Neural cell (in vitro differentiated cells): ENCODE results near the gene OSBPL2. TPM values are rescaled to one million over a fixed set of nuclear protein-coding genes. Genes with fewer than 3 reads are reported as not detected.

Experiments
- H2AFZ ChIP-seq: fragments of 200-600, 300-800 bp; sonication (generic), shearing (Covaris generic); 2 replicates; pipeline ENCODE4 v1.6.0; 2014; ENCODE audit warnings: low read depth, mild to moderate bottlenecking, antibody characterized with exemption, low read length, moderate library complexity
- H3F3A ChIP-seq: fragments of 200-600 bp; shearing (Covaris generic); 2 replicates; pipeline ENCODE4 v1.6.1; 2016; ENCODE audit warnings: mild to moderate bottlenecking, moderate library complexity, mixed read lengths, antibody characterized with exemption, low read length; ENCODE audit not compliant: insufficient read depth, poor library complexity, severe bottlenecking
- H3K27ac ChIP-seq: fragments of 200-600, 300-800 bp; sonication (generic), shearing (Covaris generic); 2 replicates; pipeline ENCODE4 v1.5.1; 2014; ENCODE audit warnings: mild to moderate bottlenecking, low read length, moderate library complexity
- H3K27me3 ChIP-seq: fragments of 300-800, 200-600 bp; sonication (generic), shearing (Covaris generic); 2 replicates; pipeline ENCODE4 v1.6.0; 2014; ENCODE audit warnings: mild to moderate bottlenecking, low read depth, low read length, moderate library complexity; ENCODE audit not compliant: insufficient read depth
- H3K36me3 ChIP-seq: fragments of 300-800, 200-600 bp; sonication (generic), shearing (Covaris generic); 2 replicates; pipeline ENCODE4 v1.5.1; 2014; ENCODE audit warnings: mild to moderate bottlenecking, antibody characterized with exemption, low read length, moderate library complexity; ENCODE audit not compliant: insufficient read depth
- H3K4me2 ChIP-seq: fragments of 300-800, 200-600 bp; sonication (generic), shearing (Covaris generic); 2 replicates; pipeline ENCODE4 v1.6.0; 2014; ENCODE audit warnings: mild to moderate bottlenecking, low read length
- H3K4me3 ChIP-seq: fragments of 300-800, 200-600 bp; sonication (generic), shearing (Covaris generic); 2 replicates; pipeline ENCODE4 v1.5.1; 2014; ENCODE audit warnings: mild to moderate bottlenecking, low read length, moderate library complexity
- H3K79me2 ChIP-seq: fragments of 200-600 bp; shearing (Covaris generic); replicated peaks from 2 replicates; pipeline ENCODE4 v1.6.0; 2014; ENCODE audit warnings: mild to moderate bottlenecking, low read length, moderate library complexity; ENCODE audit not compliant: insufficient read depth
- H3K9ac ChIP-seq: fragments of 300-800, 200-600 bp; sonication (generic), shearing (Covaris generic); 2 replicates; pipeline ENCODE4 v1.6.1; 2016; ENCODE audit warnings: mild to moderate bottlenecking, low read length, mixed read lengths
- H3K9me2 ChIP-seq: fragments of 200-600 bp; shearing (Covaris generic); 2 replicates; pipeline ENCODE4 v1.6.1; 2016; ENCODE audit warnings: mild to moderate bottlenecking, low read length, mixed read lengths; ENCODE audit not compliant: insufficient read depth
- H3K9me3 ChIP-seq: fragments of 200-600, 300-800 bp; sonication (generic), shearing (Covaris generic); 2 replicates; pipeline ENCODE4 v1.6.1; 2016; ENCODE audit warnings: mild to moderate bottlenecking, mixed run types, low read length, moderate library complexity, mixed read lengths
- H4K20me1 ChIP-seq: fragments of 200-600 bp; shearing (Covaris generic); 2 replicates; pipeline ENCODE4 v1.6.1; 2016; ENCODE audit warnings: mild to moderate bottlenecking, mixed run types; ENCODE audit not compliant: insufficient read depth
- CTCF ChIP-seq: fragments of 450-650 bp; IDR thresholded peaks from 2 replicates; pipeline ENCODE4 v1.5.1; 2014; ENCODE audit warnings: antibody characterized with exemption, mild to moderate bottlenecking, moderate library complexity; ENCODE audit not compliant: poor library complexity, severe bottlenecking
- EP300 ChIP-seq: fragments of 450-650 bp; conservative IDR thresholded peaks from 2 replicates; pipeline ENCODE4 v1.6.1; 2014; ENCODE audit warnings: antibody characterized with exemption, mild to moderate bottlenecking, moderate library complexity; ENCODE audit not compliant: poor library complexity, severe bottlenecking
- EZH2 ChIP-seq: fragments of 200-600, 300-800 bp; shearing (Covaris generic), sonication (generic); IDR thresholded peaks from 2 replicates; pipeline ENCODE4 v1.6.1; 2014; ENCODE audit warnings: antibody characterized with exemption, low read length, borderline replicate concordance, mild to moderate bottlenecking; ENCODE audit not compliant: insufficient read depth, poor library complexity, severe bottlenecking
- MXI1 ChIP-seq: fragments of 450-650 bp; conservative IDR thresholded peaks from 2 replicates; pipeline ENCODE4 v1.6.1; 2014; ENCODE audit warnings: antibody characterized with exemption, mild to moderate bottlenecking; ENCODE audit not compliant: poor library complexity, severe bottlenecking
- POLR2AphosphoS5 ChIP-seq: IDR thresholded peaks from 2 replicates; pipeline ENCODE4 v1.6.1; 2012
- RAD21 ChIP-seq: fragments of 450-650 bp; conservative IDR thresholded peaks from 2 replicates; pipeline ENCODE4 v1.6.1; 2014; ENCODE audit warnings: antibody characterized with exemption, mild to moderate bottlenecking, moderate library complexity
- REST ChIP-seq: IDR thresholded peaks from 2 replicates; pipeline ENCODE4 v1.6.1; 2012; ENCODE audit warnings: borderline replicate concordance
- SMC3 ChIP-seq: fragments of 450-650 bp; conservative IDR thresholded peaks from 2 replicates; pipeline ENCODE4 v1.6.1; 2014; ENCODE audit warnings: antibody characterized with exemption, mild to moderate bottlenecking, moderate library complexity; ENCODE audit not compliant: poor library complexity
- TAF1 ChIP-seq: IDR thresholded peaks from 2 replicates; pipeline ENCODE4 v1.6.1; 2012; ENCODE audit warnings: low read depth
- polyA plus RNA-seq: library from polyadenylated mRNA; depleted of rRNA; stranded (reverse); fragments of >200 nt; gene quantifications from 2 replicates; pipeline ENCODE4 v1.2.3, GENCODE V29; 2014

Gene OSBPL2
- polyA plus RNA-seq, 1 donor from 2014 or later: 41.5 TPM

- H2AFZ ChIP-seq: no peak overlapping the region
- H3K9me2 ChIP-seq: no peaks in the 10 kb centered on the region
- H3K9ac ChIP-seq: no peak overlapping the region
- TF ChIP-seq EP300 (no peak), TAF1 (no peak), CTCF (no peak), REST (no peak), MXI1 (no peak), RAD21 (no peak), POLR2AphosphoS5 (no peak), SMC3 (no peak), EZH2 (no peak)
- no peaks in the 10 kb centered on the region for H3K9me3 ChIP-seq
- no peak overlapping the region for H3K4me3 ChIP-seq
- no peaks in the 10 kb centered on the region for H3K36me3 ChIP-seq
- no peaks in the 10 kb centered on the region for H3K27me3 ChIP-seq
- no peaks in the 10 kb centered on the region for H3F3A ChIP-seq
- no peak overlapping the region for H3K27ac ChIP-seq
- no peaks in the 10 kb centered on the region for H3K79me2 ChIP-seq
- no peak overlapping the region for H3K4me2 ChIP-seq
- no peaks in the 10 kb centered on the region for H4K20me1 ChIP-seq
Observed at GRCh38 chr20:62312662-62312977, 74.3 kb downstream of the OSBPL2 start.

- Histone ChIP-seq H3K36me3 (no peaks in the 10 kb centered on the region), H3F3A (no peaks in the 10 kb centered on the region), H2AFZ (no peak overlapping the region), H3K79me2 (no peaks in the 10 kb centered on the region), H3K9ac (no peak overlapping the region), H3K9me3 (no peaks in the 10 kb centered on the region), H3K9me2 (no peaks in the 10 kb centered on the region), H3K4me3 (no peak overlapping the region), H4K20me1 (no peaks in the 10 kb centered on the region), H3K27me3 (no peaks in the 10 kb centered on the region), H3K4me2 (no peak overlapping the region), H3K27ac (no peak overlapping the region)
- TF ChIP-seq MXI1: no peak
- TF ChIP-seq CTCF: no peak
- TF ChIP-seq TAF1: no peak
- no peak for TF ChIP-seq SMC3
- TF ChIP-seq EZH2: no peak
- TF ChIP-seq RAD21: no peak
- TF ChIP-seq POLR2AphosphoS5: no peak
- no peak for TF ChIP-seq REST
- no peak for TF ChIP-seq EP300
Observed at GRCh38 chr20:62313021-62313420, 74.7 kb downstream of the OSBPL2 start.
